ENCODE results near the gene PUS1.
"Not testable (repeated sequence)": the region's sequence is repeated elsewhere in the genome, so short reads cannot be mapped to it uniquely, and the experiment has no call there.

The PUS1 gene

DNA sequence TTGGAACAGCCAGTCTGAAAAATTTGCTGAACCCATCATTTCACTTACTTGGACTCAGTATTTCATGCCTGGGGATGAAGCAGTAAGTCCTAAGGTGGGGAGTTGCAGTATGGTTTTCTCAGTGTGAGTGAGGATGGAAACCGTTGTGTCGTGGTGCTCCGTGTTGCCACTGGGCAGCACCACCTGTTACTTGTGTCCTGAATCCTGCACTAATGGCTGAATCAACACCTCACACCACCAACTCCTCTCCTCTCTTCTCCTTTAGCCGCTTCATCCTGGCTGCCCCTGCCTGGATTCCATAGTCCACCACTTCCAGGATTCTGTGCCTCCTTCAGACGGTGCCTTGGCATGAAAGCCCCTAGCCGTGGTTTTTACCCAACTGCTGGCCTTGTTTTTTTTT lies 17.7 kb downstream of the PUS1 start:
- Histone ChIP-seq H3K27me3 (ENCODE audit: insufficient read depth, poor library complexity, severe bottlenecking) (no peaks in the 10 kb centered on the region), H3K36me3 (ENCODE audit: low read depth) (peaks cover 3% of the 10 kb centered on the region; the same call in 1 of the 2 replicates), H3K4me3 (ENCODE audit: severe bottlenecking) (no peak overlapping the region), H3K27ac (ENCODE audit: poor library complexity, severe bottlenecking) (no peak overlapping the region), H3K9me3 (ENCODE audit: severe bottlenecking) (no peaks in the 10 kb centered on the region), H3K4me1 (ENCODE audit: insufficient read depth, poor library complexity, severe bottlenecking) (peaks cover 3% of the 10 kb centered on the region)
- TF ChIP-seq, protein P1, sequence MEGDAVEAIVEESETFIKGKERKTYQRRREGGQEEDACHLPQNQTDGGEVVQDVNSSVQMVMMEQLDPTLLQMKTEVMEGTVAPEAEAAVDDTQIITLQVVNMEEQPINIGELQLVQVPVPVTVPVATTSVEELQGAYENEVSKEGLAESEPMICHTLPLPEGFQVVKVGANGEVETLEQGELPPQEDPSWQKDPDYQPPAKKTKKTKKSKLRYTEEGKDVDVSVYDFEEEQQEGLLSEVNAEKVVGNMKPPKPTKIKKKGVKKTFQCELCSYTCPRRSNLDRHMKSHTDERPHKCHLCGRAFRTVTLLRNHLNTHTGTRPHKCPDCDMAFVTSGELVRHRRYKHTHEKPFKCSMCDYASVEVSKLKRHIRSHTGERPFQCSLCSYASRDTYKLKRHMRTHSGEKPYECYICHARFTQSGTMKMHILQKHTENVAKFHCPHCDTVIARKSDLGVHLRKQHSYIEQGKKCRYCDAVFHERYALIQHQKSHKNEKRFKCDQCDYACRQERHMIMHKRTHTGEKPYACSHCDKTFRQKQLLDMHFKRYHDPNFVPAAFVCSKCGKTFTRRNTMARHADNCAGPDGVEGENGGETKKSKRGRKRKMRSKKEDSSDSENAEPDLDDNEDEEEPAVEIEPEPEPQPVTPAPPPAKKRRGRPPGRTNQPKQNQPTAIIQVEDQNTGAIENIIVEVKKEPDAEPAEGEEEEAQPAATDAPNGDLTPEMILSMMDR (IDR thresholded peaks at IDR 0.05; ENCODE audit: poor library complexity, severe bottlenecking): no peak
- DNase-seq (ENCODE audit: low spot score) (no peak), ATAC-seq (ENCODE audit: low read depth) (no peak)

DNA sequence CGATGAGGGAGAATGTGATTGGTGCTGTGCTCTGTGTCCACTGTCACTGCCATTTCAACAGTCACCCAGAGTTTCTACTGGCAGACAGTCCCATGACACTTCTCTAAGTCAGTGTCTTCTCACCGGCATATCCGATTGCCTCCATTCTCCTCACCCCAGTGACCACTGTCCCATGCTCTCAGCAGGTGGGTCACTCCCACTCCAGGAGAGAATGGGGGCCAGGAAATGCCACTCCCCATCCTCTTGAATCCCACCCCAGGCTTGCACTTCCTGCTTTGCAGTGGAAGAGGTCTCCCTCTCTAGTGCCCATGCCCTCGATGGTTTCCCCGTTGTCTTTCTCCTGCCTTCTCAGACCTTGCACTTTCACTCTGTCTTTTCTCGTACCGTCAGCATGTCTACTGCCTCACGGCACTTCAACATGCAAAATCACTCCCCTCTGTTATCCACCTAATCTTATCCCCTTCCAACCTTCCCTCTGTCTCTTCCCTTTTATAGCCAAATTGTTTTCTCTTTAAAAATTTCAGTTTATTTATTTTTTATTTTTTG lies 18.5 kb downstream of the PUS1 start:
- H3K27me3 ChIP-seq (ENCODE audit: insufficient read depth, poor library complexity, severe bottlenecking): no peaks in the 10 kb centered on the region
- H3K4me3 ChIP-seq (ENCODE audit: severe bottlenecking): no peak overlapping the region
- no peak overlapping the region for H3K27ac ChIP-seq (ENCODE audit: poor library complexity, severe bottlenecking)
- no peak for ATAC-seq (ENCODE audit: low read depth)
- peaks cover 3% of the 10 kb centered on the region for H3K4me1 ChIP-seq (ENCODE audit: insufficient read depth, poor library complexity, severe bottlenecking)
- TF ChIP-seq, protein P1 (IDR thresholded peaks at IDR 0.05; ENCODE audit: poor library complexity, severe bottlenecking): no peak
- DNase-seq (ENCODE audit: low spot score): no peak
- H3K36me3 ChIP-seq (ENCODE audit: low read depth): no peaks in the 10 kb centered on the region
- H3K9me3 ChIP-seq (ENCODE audit: severe bottlenecking): no peaks in the 10 kb centered on the region

DNA sequence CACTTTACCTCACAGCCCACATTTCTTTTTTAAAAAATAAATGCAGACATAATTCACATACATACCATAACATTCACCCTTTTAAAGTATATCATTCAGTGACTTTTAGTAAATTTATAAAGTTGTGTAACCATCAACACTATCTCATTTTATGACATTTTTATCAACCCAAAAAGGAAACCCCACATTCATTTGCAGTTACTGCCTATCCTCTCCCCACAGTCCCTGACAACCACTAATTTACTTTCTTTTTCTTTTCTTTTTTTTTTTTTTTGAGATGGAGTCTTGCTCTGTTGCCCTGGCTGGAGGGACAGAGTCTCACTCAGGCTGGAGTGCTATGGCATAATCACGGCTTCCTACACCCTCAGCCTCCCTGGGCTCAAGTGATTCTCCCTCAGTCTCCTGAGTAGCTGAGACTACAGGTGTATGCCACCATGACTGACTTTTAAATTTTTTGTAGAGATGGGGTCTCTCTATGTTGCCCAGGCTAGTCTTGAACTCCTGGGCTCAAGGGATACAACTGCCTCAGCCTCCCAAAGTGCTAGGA lies 19.2 kb downstream of the PUS1 start:
- no peak overlapping the region for H3K27ac ChIP-seq (ENCODE audit: poor library complexity, severe bottlenecking)
- TF ChIP-seq, protein P1 (IDR thresholded peaks at IDR 0.05; ENCODE audit: poor library complexity, severe bottlenecking): no peak
- DNase-seq (ENCODE audit: low spot score): no peak
- peaks cover 3% of the 10 kb centered on the region for H3K4me1 ChIP-seq (ENCODE audit: insufficient read depth, poor library complexity, severe bottlenecking)
- no peak overlapping the region for H3K4me3 ChIP-seq (ENCODE audit: severe bottlenecking)
- ATAC-seq (ENCODE audit: low read depth): no peak
- no peaks in the 10 kb centered on the region for H3K36me3 ChIP-seq (ENCODE audit: low read depth)
- H3K27me3 ChIP-seq (ENCODE audit: insufficient read depth, poor library complexity, severe bottlenecking): no peaks in the 10 kb centered on the region
- H3K9me3 ChIP-seq (ENCODE audit: severe bottlenecking): no peaks in the 10 kb centered on the region

DNA sequence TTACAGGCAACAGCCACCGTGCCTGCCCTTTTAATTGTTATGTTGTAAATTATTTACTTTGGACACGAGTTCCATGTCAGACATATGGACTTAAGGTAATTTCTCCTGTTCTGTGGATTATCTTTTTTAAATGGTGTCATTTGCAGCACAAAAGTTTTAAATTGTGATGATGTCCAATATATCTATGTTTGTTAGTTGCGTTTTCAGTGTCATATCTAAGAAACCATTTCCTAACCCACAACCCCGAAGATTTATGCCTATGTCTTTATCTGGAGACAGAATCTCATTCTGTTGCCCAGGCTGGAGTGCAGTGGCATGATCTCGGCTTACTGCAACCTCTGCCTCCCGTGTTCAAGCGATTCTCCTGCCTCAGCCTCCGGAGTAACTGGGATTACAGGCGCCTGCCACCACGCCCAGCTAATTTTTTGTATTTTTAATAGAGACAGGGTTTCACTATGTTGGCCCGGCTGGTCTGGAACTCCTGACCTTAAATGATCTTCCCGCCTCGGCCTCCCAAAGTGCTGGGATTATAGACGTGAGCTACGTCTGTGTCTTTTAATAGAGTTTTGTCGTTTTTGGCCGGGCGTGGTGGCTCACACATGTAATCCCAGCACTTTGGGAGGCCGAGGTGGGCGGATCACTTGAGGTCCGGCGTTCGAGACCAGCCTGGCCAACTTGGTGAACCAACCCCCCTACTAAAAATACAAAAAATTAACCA lies 19.8 kb downstream of the PUS1 start:
- not testable (repeated sequence) for H3K36me3 ChIP-seq (ENCODE audit: low read depth); H3K4me1 ChIP-seq (ENCODE audit: insufficient read depth, poor library complexity, severe bottlenecking); ATAC-seq (ENCODE audit: low read depth); H3K9me3 ChIP-seq (ENCODE audit: severe bottlenecking); H3K27me3 ChIP-seq (ENCODE audit: insufficient read depth, poor library complexity, severe bottlenecking); DNase-seq (ENCODE audit: low spot score); H3K27ac ChIP-seq (ENCODE audit: poor library complexity, severe bottlenecking)
- H3K4me3 ChIP-seq (ENCODE audit: severe bottlenecking): peak overlapping the region; percentile 81

DNA sequence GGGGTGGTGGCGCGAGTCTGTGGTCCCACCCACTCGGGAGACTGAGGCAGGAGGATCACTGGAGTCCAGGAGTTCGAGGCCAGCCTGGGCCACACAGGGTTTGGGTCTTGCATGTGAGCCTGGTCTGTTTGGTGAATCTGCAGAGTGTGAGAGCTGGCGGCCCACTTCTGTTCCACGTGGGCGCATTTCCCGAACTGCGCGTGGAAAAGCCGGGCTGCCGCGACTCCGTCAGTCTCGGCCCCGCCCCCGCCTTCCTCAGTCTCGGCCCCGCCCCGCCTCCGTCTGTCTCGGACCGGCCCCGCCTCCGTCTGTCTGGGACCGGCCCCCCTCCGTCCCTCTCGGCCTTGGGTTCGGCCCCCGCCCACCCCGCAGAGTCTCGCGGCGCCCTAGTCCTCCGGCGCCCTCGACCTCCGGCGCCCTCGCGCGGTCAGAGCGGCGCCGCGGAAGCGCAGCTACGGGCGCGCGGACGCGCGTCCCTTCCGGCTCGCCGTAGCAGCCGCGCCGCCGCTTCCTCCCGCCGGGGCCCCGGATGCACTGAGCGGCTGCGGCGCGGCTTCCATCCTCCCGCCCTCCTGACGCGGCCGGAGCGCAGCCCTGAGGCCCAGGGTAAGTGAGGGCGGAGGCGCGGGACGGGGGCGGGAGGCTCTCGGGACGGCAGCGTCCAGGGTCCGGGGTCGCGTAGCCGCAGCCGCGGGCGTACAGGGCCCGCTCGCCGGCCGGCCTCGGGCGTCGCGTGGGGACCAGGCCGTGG lies 20.5 kb downstream of the PUS1 start, which contains the start of gene EP400:
Gene EP400 (plus strand): TSS at position 512 of the 751 bp plus-strand sequence. CDS start 10,678 bp downstream, outside the sequence.
- H3K36me3 ChIP-seq (ENCODE audit: low read depth): no peaks in the 10 kb centered on the region
- peak within 1 kb of the TSS; percentile 81 for H3K4me3 ChIP-seq (ENCODE audit: severe bottlenecking)
- ATAC-seq (ENCODE audit: low read depth): peak; percentile 94
- H3K27ac ChIP-seq (ENCODE audit: poor library complexity, severe bottlenecking): peak within 1 kb of the TSS; percentile 46
- TF ChIP-seq, protein P1 (IDR thresholded peaks at IDR 0.05; ENCODE audit: poor library complexity, severe bottlenecking): peak; percentile 76
- H3K4me1 ChIP-seq (ENCODE audit: insufficient read depth, poor library complexity, severe bottlenecking): peaks cover 3% of the 10 kb centered on the region
- no peaks in the 10 kb centered on the region for H3K9me3 ChIP-seq (ENCODE audit: severe bottlenecking)
- H3K27me3 ChIP-seq (ENCODE audit: insufficient read depth, poor library complexity, severe bottlenecking): no peaks in the 10 kb centered on the region
- peak; percentile 92 for DNase-seq (ENCODE audit: low spot score)

Measured in RWPE2 (cell line).